Astrocyte (in vitro differentiated cells and primary cell): ENCODE measurements around the gene TPD52L2.

Source experiments
- CTCF ChIP-seq: IDR thresholded peaks from 2 replicates; pipeline ENCODE4 v1.5.1; 2011; ENCODE audit warnings: low read depth, mild to moderate bottlenecking, inconsistent platforms, low read length, moderate library complexity; ENCODE audit not compliant: insufficient read depth
- EZH2 ChIP-seq: IDR thresholded peaks from 2 replicates; pipeline ENCODE4 v1.6.1; 2012; ENCODE audit warnings: mild to moderate bottlenecking, low read length, inconsistent platforms; ENCODE audit not compliant: insufficient read depth

GRCh38 chr20:63844511-63844991, 20.5 kb upstream of the TPD52L2 start:
- TF ChIP-seq EZH2 (no peak), CTCF (no peak)
